Mucosa of stomach (tissue), 1 donor: ENCODE data around the gene FNDC11.

Experiments
- H3K27me3 ChIP-seq: one replicate; pipeline ENCODE4 v1.7.0; 2013; ENCODE audit warnings: mild to moderate bottlenecking, low read length; ENCODE audit not compliant: control insufficient read depth, insufficient read depth
- H3K36me3 ChIP-seq: one replicate; pipeline ENCODE4 v1.7.0; 2013; ENCODE audit warnings: low read length; ENCODE audit not compliant: control insufficient read depth, insufficient read depth
- H3K4me1 ChIP-seq: one replicate; pipeline ENCODE4 v1.7.0; 2013; ENCODE audit warnings: mild to moderate bottlenecking, low read length; ENCODE audit not compliant: control insufficient read depth, insufficient read depth
- H3K4me3 ChIP-seq: one replicate; pipeline ENCODE4 v1.7.0; 2013; ENCODE audit warnings: low read length
- H3K9ac ChIP-seq: one replicate; pipeline ENCODE4 v1.7.0; 2013; ENCODE audit warnings: mild to moderate bottlenecking, low read length, moderate library complexity
- H3K9me3 ChIP-seq: one replicate; pipeline ENCODE4 v1.7.0; 2013; ENCODE audit warnings: mild to moderate bottlenecking, low read length, moderate library complexity; ENCODE audit not compliant: control insufficient read depth
- donor health status: Pancreatic carcinoma.

The FNDC11 gene

GRCh38 chr20:63588641-63589041 lies 34.7 kb downstream of the FNDC11 start:
- no peak overlapping the region for H3K9ac ChIP-seq
- no peaks in the 10 kb centered on the region for H3K4me1 ChIP-seq
- H3K36me3 ChIP-seq: no peaks in the 10 kb centered on the region
- H3K9me3 ChIP-seq: no peaks in the 10 kb centered on the region
- H3K4me3 ChIP-seq: no peak overlapping the region
- H3K27me3 ChIP-seq: no peaks in the 10 kb centered on the region

- Histone ChIP-seq H3K4me3 (no peak overlapping the region), H3K36me3 (no peaks in the 10 kb centered on the region)
Observed at GRCh38 chr20:63589261-63590217, 35.6 kb downstream of the FNDC11 start.

GRCh38 chr20:63590218-63591146 lies 36.5 kb downstream of the FNDC11 start:
- Histone ChIP-seq H3K27me3 (no peaks in the 10 kb centered on the region), H3K4me1 (no peaks in the 10 kb centered on the region), H3K4me3 (no peak overlapping the region), H3K9me3 (no peaks in the 10 kb centered on the region), H3K9ac (no peak overlapping the region), H3K36me3 (no peaks in the 10 kb centered on the region)

More at GRCh38 chr20:63589261-63590217, 35.6 kb downstream of the FNDC11 start:
- no peaks in the 10 kb centered on the region for H3K27me3 ChIP-seq
- H3K9ac ChIP-seq: no peak overlapping the region
- H3K4me1 ChIP-seq: no peaks in the 10 kb centered on the region
- no peaks in the 10 kb centered on the region for H3K9me3 ChIP-seq

- no peaks in the 10 kb centered on the region for H3K36me3 ChIP-seq
Observed at GRCh38 chr20:63591147-63591533, 37.2 kb downstream of the FNDC11 start.

GRCh38 chr20:63591786-63592355 lies 37.9 kb downstream of the FNDC11 start:
- H3K4me3 ChIP-seq: no peak overlapping the region
- H3K4me1 ChIP-seq: no peaks in the 10 kb centered on the region
- no peak overlapping the region for H3K9ac ChIP-seq
- H3K9me3 ChIP-seq: no peaks in the 10 kb centered on the region
- no peaks in the 10 kb centered on the region for H3K36me3 ChIP-seq
- H3K27me3 ChIP-seq: no peaks in the 10 kb centered on the region

More at GRCh38 chr20:63591147-63591533, 37.2 kb downstream of the FNDC11 start:
- Histone ChIP-seq H3K4me3 (no peak overlapping the region), H3K27me3 (no peaks in the 10 kb centered on the region), H3K9ac (no peak overlapping the region), H3K9me3 (no peaks in the 10 kb centered on the region), H3K4me1 (no peaks in the 10 kb centered on the region)

- Histone ChIP-seq H3K4me3 (no peak overlapping the region), H3K4me1 (no peaks in the 10 kb centered on the region), H3K9me3 (no peaks in the 10 kb centered on the region), H3K27me3 (no peaks in the 10 kb centered on the region), H3K9ac (no peak overlapping the region), H3K36me3 (no peaks in the 10 kb centered on the region)
Observed at GRCh38 chr20:63592661-63593060, 38.7 kb downstream of the FNDC11 start.

GRCh38 chr20:63594043-63594561 lies 40.1 kb downstream of the FNDC11 start:
- no peak overlapping the region for H3K9ac ChIP-seq
- no peak overlapping the region for H3K4me3 ChIP-seq
- no peaks in the 10 kb centered on the region for H3K36me3 ChIP-seq
- no peaks in the 10 kb centered on the region for H3K27me3 ChIP-seq
- H3K9me3 ChIP-seq: no peaks in the 10 kb centered on the region
- H3K4me1 ChIP-seq: no peaks in the 10 kb centered on the region

- Histone ChIP-seq H3K9me3 (no peaks in the 10 kb centered on the region), H3K4me3 (no peak overlapping the region), H3K9ac (no peak overlapping the region), H3K27me3 (no peaks in the 10 kb centered on the region), H3K36me3 (no peaks in the 10 kb centered on the region), H3K4me1 (no peaks in the 10 kb centered on the region)
Observed at GRCh38 chr20:63595416-63596127, 41.6 kb downstream of the FNDC11 start.

- Histone ChIP-seq H3K9ac (no peak overlapping the region), H3K27me3 (no peaks in the 10 kb centered on the region), H3K4me1 (no peaks in the 10 kb centered on the region), H3K9me3 (no peaks in the 10 kb centered on the region), H3K36me3 (no peaks in the 10 kb centered on the region), H3K4me3 (no peak overlapping the region)
Observed at GRCh38 chr20:63596423-63596822, 42.5 kb downstream of the FNDC11 start.

- H3K9me3 ChIP-seq: no peaks in the 10 kb centered on the region
- no peaks in the 10 kb centered on the region for H3K4me1 ChIP-seq
- no peak overlapping the region for H3K9ac ChIP-seq
- no peaks in the 10 kb centered on the region for H3K27me3 ChIP-seq
- H3K4me3 ChIP-seq: no peak overlapping the region
- H3K36me3 ChIP-seq: peaks cover 9% of the 10 kb centered on the region
Observed at GRCh38 chr20:63597651-63598478, 43.9 kb downstream of the FNDC11 start.
